HG03135 (cell line): ENCODE data around the gene UBE3C.
"Not testable (repeated sequence)": the region's sequence is repeated elsewhere in the genome, so short reads cannot be mapped to it uniquely, and the experiment has no call there.

Source experiments
- ATAC-seq: cut with Tn5 transposase; IDR thresholded peaks from one replicate; pipeline ENCODE4 v1.9.1; 2021; ENCODE audit warnings: mild to moderate bottlenecking, moderate library complexity; ENCODE audit not compliant: unreplicated experiment

Gene UBE3C

DNA sequence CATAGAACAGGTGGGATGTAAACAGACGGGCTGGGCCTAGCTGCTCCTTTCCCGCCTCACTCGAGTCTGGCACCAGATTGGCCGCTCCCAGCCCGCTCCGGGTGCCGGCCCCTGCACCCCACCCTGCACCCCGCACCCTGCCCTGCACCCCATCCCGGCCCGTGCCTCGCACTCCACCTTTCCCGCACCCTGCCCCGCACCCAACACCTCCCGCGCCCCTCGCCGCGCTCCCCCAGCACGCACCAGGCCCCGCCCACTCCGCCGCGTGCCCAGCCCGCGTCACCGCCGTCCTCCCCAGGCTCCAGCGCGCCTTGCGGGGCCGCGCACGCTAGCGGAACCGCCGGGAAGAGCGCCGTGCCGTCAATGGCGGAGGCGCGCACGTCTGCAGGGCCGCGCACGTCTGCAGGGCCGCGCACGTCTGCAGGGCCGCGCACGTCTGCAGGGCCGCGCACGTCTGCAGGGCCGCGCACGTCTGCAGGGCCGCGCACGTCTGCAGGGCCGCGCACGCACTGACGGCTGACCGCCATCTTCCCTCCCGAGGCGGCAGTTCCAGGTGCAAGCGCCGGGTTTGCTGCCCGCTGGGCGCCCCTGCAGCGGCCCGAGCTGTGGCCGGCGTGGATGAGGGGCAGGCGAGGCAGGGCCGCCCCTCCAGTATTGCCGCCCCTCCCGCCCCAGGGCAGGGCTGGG is at the start of gene UBE3C:
Gene UBE3C (plus strand): TSS at position 503 of the 687 bp plus-strand sequence. CDS start 347 bp downstream, outside the sequence.
- peak; percentile 76 for ATAC-seq

DNA sequence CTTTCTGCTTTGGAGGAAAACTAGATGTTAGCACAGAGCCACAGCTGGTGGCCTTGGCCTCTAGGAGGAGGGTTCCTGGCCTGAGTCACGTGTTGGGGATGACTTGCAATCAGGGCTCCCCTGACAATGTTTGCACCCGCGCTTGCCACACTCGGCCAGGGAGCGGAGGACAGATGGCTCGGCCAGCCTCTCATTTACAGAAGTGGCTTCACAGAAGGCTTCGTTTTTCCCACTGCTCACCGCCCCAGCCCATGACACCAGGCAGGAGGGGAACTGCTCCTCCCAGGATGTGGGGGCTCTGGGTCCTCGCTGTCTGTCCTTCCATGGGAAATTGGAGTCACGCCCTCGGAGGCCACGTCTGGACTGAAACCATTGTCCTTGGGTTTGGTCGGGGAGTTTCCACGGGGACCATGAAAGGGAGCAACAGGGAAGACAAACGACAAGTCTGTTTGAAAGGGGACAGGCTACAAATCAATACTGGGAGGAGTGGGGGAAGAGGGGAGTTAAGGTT is 49.6 kb upstream of the UBE3C start:
- no peak for ATAC-seq

DNA sequence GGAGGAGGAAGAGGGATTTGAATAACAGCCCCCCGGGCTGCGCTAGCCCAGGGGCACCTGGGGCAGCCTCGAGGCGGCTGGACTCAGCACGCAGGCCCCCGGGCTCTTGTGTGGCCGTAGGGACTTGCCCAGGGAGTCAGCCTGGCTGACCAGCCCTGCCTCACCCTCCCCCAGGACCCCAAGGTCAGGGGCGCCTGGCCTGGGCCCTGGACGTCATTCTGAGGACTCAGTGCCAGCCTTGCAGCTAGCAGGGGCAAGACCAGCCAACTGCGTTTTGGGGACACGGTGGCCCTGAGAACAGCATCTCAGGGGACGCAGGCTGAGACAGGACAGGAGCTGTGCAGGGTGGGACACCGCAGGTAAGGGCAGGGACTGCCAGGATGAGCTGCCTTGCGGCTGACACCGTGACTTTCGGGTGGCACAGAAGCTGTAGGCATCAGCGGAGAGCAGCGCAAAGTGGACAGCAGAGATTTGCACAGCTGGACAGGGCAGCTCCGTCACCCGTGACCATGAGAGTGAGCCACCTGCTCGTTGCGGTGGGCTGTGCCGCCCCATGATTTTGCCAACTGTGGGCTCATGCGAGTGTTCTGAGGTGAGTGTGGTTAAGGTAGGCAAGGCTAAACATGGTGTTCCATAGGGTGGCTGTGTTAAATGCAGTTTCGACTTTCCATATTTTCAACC is 48.1 kb upstream of the UBE3C start:
- no peak for ATAC-seq

GRCh38 chr7:157096286-157097055 is 42.3 kb upstream of the UBE3C start:
- no peak for ATAC-seq

DNA sequence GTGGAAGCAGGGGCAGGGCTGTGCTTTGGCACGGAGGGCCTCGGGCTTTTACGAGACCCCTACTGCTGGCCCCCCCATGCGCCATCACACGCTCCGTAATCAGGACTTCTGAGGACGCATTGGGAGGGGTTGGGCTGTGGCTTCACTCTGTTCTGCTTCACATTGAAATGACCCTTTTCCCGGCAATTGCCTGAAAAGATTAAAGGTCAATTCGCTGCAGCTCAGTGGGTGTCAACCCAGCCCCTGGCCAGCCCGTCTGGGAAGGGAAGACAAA is 41.7 kb upstream of the UBE3C start:
- no peak for ATAC-seq

DNA sequence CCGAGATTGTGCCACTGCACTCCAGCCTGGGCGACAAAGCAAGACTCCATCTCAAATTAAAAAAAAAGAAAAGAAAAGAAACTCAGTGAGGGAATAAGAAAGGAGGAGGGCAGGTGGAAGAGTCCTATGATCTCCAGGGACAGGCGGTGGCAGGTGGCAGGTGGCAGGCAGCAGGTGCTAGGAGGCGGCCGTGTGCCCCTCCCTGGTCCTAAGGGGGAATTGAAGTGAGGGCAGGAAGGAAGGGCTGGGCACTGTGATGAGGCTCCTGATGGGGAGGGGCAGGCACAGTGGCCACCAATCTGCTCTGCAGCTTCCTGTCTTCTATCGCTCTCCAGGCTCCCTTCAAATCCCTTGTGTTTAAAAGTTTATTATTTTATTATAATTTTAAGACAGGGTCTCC is 41.2 kb upstream of the UBE3C start:
- no peak for ATAC-seq

DNA sequence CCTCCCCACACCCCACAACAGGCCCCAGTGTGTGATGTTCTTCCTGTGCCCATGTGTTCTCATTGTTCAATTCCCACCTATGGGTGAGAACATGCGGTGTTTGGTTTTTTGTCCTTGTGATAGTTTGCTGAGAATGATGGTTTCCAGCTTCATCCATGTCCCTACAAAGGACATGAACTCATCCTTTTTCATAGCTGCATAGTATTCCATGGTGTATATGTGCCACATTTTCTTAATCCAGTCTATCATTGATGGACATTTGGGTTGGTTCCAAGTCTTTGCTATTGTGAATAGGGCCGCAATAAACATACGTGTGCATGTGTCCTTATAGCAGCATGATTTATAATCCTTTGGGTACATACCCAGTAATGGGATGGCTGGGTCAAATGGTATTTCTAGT is 38.7 kb upstream of the UBE3C start:
- ATAC-seq: not testable (repeated sequence)

GRCh38 chr7:157103641-157104040 is 35.1 kb upstream of the UBE3C start:
- not testable (repeated sequence) for ATAC-seq

GRCh38 chr7:157111311-157111710 is 27.4 kb upstream of the UBE3C start:
- ATAC-seq: no peak

DNA sequence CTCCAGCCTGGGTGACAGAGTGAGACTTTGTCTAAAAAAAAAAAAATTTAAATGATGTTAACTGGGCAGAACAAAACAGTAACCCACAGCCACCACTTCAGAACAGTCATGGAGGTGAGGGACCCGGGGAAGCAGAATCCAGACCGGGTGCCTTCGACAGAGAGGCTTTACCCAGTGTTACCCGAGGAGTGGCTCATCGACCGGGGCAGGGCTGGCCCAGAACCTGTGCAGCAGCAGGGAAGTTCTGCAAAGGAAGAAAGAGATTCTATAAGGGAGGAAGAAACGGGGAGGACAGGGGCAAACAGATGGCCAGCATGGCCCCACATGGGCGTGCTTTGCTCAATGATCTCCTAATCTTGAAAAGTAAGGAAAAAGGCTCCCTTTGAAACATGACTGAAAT is 26.0 kb upstream of the UBE3C start:
- ATAC-seq: no peak

DNA sequence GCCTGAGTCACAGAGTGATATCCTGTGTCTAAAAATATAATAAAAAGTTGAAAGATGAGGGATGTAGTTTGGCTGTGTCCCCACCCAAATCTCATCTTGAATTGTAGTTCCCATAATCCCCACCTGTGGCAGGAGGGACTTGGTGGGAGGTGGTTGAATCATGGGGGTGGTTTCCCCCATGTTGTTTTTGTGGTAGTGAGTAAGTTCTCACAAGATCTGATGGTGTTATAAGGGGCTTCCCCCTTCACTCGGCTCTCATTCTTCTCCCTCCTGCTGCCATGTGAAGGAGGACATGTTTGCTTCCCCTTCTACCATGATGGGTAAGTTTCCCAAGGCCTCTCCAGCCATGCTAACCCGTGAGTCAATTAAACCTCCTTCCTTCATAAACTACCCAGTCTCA is 25.1 kb upstream of the UBE3C start:
- no peak for ATAC-seq

GRCh38 chr7:157116762-157117161 is 22.0 kb upstream of the UBE3C start:
- ATAC-seq: no peak

DNA sequence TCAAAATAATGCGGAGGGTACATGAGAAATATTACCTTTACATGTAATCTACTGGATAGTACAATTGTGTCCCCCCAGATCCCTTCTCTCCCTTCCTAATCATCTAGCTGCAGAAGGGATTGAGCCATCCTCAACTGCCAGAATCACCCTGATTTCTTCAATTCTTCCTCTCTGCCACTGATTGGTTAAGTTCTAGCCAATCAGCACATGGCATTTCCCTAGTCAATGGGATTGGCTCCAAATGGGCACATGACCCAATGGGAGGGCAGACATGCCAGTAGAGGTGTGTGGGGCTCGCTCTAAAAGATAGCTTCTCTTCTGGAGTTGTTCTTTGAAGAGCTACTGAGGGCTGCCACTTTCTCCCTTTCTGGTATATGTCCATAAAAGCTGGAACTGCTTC is 20.9 kb upstream of the UBE3C start:
- no peak for ATAC-seq

DNA sequence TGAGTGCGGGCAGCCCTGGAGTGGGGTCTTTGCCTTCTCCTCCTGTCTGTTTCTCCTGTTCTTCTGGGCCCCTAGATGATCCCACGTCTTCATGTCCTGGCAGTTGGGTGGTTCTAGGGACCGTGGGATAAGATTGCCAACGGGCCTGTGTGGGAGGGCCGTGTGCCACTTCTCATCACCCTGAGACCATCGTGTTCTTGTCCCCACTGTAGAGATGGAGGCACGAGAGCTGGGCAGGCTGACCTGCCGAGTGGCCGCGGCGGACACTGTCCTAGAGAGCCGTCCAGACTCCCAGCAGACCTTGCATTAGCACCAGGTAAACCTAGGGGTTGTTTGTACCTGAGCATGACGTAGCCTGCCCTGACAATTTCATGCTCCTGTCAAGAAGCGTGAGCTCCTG is 18.5 kb upstream of the UBE3C start:
- no peak for ATAC-seq

DNA sequence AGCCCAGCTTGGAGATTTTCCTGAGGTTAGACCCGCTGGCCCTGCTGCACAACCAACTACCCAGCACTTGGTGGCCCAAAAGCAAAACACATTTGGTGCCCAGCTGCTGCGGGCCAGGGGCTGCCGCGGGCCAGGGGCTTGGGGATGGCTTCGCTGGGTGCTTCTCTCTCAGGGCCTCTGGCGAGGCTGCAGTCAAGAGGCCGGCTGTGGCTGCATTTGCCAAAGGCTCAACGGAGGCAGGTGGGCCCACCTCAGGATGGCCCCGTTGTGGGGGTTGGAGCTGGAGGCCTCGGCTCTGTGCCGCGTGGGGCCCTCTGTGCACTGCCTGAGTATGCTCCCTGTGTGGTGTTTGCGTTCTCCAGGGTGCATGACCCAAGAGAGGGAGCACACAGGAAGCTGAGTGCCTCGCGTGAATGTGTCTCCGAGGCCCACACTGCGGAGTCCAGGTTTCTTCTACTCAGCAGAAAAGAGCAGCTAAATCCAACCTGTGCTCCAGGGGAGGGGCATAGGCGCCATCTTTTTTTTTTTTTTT is 17.5 kb upstream of the UBE3C start:
- no peak for ATAC-seq

DNA sequence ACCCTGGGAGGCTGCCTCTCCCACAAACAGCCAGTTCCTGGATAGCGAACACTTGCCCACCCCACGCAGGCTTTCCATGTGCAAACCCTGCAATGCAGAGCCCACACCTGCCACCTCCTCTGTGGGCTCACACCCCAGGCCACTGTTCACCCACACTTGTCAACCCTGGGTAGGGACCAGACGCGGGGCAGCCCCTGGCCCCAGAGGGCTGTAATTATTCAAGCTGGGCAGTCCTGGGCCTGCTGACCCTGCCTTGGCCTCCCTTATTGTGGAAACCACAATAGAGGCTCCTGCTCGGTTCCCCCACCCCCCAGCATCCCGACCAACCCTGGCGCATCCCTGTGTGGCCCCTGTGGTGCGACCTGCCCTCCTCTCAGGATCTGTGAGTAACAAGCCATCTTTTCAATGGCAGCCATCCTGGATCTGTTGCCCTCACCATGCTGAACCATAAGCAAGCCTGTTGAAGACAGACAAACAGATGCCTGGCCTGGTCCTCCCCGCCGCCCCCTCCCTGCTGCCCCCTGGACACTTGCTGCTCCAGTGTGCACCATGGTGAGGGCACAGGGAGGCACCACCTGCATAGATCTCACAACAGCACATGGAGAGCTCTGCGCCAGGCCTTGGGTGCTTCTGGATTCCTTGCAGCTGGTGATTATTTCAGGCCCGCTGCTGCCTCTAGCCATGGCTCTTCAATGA is 15.8 kb upstream of the UBE3C start:
- no peak for ATAC-seq

DNA sequence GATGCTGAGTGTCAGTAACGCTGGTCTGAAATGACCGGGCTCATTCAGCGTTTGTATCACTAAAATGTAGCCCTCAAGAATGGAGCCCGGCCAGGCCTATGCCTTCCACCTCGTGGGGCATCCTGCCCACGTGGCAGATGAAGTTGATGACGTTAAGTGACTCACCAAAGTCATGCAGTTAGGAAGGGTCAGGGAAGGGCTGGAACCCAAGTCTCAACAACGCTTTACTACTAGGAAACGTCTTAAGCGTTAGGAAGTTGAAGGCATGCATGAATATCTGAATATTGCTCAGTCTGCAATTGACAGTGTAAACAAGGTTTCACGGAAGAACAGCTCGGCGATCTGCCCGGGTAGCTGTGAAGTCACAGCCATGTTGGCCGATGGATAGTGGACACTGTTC is 14.0 kb upstream of the UBE3C start:
- no peak for ATAC-seq

- no peak for ATAC-seq
These were observed 13.1 kb upstream of the UBE3C start for GRCh38 chr7:157125376-157126223.

GRCh38 chr7:157126921-157127320 is 11.8 kb upstream of the UBE3C start:
- no peak for ATAC-seq

- ATAC-seq: no peak
These were observed 9.5 kb upstream of the UBE3C start for GRCh38 chr7:157129200-157129599.
